Right atrium auricular region (tissue), 2 donors: Measurements from ENCODE around the gene RNF126. TPM values are rescaled to one million over a fixed set of nuclear protein-coding genes. Genes with fewer than 3 reads are reported as not detected.

Experiments used
- DNase-seq: peaks from one replicate; pipeline ENCODE4 v3.0.0-alpha.2; 2019; ENCODE audit warnings: low spot score
- H3K27ac ChIP-seq, 2 donors: fragments of 200-600 bp; sonication (generic); 1 replicate in 1 of 2; 2 replicates in 1 of 2; pipeline ENCODE4 v1.5.1; 2016 to 2019
- H3K27me3 ChIP-seq, 2 donors: fragments of 200-600 bp; sonication (generic); one replicate each; pipeline versions ENCODE4 v1.5.1 to v1.6.0; 2017 to 2019
- H3K36me3 ChIP-seq: fragments of 200-600 bp; sonication (generic); one replicate; pipeline ENCODE4 v1.5.1; 2016
- H3K4me1 ChIP-seq, 2 donors: fragments of 200-600 bp; sonication (generic); one replicate each; pipeline versions ENCODE4 v1.5.1 to v1.6.0; 2017 to 2019
- H3K4me3 ChIP-seq, 2 donors: fragments of 200-600 bp; sonication (generic); 1 replicate in 1 of 2; 2 replicates in 1 of 2; pipeline ENCODE4 v1.5.1; 2017 to 2019; ENCODE audit warnings: mild to moderate bottlenecking in 1 of 2, moderate library complexity in 1 of 2
- H3K9me3 ChIP-seq, 2 donors: fragments of 200-600 bp; sonication (generic); one replicate each; pipeline ENCODE4 v1.5.1; 2019
- total RNA-seq, 2 donors: library from RNA; depleted of rRNA; stranded (reverse); fragments of >200 nt; gene quantifications; one replicate each; pipeline ENCODE4 v1.1.0, GENCODE V29; 2016
- TF ChIP-seq, protein P1 (sequence below), 2 donors: fragments of 200-600 bp; sonication (generic); IDR thresholded peaks; one replicate each; pipeline ENCODE4 v1.5.1; 2019; ENCODE audit warnings: antibody characterized with exemption in 2 of 2

Gene RNF126
- total RNA-seq, 2 donors from 2014 or later = 53.3 to 68.5 TPM

GRCh38 chr19:695352-695949 is 32.4 kb upstream of the RNF126 start, which contains the start of gene PRSS57:
Gene PRSS57, minus strand, starts transcription at chr19:695452. Its CDS starts 22 bp downstream, at chr19:695430.
- Histone ChIP-seq H3K4me3 (no peak within 1 kb of the TSS), H3K4me1 (no peaks in the 10 kb centered on the region), H3K27ac (no peak within 1 kb of the TSS), H3K36me3 (no peaks in the 10 kb centered on the region), H3K27me3 (no peaks in the 10 kb centered on the region), H3K9me3 (no peaks in the 10 kb centered on the region)
- DNase-seq = no peak
- TF ChIP-seq, protein P1, sequence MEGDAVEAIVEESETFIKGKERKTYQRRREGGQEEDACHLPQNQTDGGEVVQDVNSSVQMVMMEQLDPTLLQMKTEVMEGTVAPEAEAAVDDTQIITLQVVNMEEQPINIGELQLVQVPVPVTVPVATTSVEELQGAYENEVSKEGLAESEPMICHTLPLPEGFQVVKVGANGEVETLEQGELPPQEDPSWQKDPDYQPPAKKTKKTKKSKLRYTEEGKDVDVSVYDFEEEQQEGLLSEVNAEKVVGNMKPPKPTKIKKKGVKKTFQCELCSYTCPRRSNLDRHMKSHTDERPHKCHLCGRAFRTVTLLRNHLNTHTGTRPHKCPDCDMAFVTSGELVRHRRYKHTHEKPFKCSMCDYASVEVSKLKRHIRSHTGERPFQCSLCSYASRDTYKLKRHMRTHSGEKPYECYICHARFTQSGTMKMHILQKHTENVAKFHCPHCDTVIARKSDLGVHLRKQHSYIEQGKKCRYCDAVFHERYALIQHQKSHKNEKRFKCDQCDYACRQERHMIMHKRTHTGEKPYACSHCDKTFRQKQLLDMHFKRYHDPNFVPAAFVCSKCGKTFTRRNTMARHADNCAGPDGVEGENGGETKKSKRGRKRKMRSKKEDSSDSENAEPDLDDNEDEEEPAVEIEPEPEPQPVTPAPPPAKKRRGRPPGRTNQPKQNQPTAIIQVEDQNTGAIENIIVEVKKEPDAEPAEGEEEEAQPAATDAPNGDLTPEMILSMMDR (IDR thresholded peaks at IDR 0.05) = no peak

DNA sequence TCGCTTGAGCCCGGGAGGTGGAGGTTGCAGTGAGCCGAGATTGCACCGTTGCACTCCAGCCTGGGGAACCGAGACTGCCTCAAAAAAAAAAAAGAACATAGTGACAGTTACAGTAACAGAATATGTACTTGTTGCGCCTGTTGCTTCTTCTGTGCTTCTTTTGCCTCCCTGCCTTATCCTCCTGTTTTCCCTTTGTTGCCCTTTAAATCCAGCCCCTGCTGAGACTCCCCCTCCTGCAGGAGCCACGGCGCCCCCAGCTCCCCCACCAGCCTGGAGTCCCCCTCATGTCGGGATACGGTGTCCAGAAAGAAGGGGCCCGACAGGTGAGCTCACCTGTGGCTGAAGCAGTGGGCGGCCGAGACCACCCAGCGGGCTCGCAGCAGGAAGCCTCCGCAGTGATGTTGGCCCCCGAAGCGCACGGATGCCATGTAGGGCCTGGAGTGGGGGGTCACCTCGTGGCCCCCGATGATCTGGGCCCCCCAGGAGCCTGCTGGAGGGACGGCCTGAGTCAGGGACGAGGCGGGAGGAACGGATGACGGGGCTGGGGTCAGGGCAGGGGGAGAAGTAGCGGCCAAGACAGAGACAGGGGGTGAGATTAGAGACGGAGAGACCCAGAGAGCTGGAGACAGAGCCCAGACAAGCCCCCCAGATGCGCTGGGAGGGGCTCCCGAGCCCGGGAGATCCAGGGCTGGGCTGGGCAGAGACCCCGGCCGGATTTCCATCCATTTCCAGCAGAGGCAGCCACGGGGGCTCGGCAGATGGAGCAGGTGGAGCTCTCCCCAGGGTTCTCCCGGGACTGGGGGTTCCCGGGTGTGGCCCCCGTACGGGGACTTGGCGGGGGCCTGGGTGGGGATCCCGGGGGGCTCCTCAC is 31.7 kb upstream of the RNF126 start:
- no peaks in the 10 kb centered on the region for H3K9me3 ChIP-seq
- TF ChIP-seq, protein P1 (IDR thresholded peaks at IDR 0.05) = no peak
- no peaks in the 10 kb centered on the region for H3K36me3 ChIP-seq
- H3K4me1 ChIP-seq = no peaks in the 10 kb centered on the region
- no peak overlapping the region for H3K27ac ChIP-seq
- H3K27me3 ChIP-seq = no peaks in the 10 kb centered on the region
- no peak overlapping the region for H3K4me3 ChIP-seq
- no peak for DNase-seq

GRCh38 chr19:690203-690602 is 27.2 kb upstream of the RNF126 start:
- no peak overlapping the region for H3K27ac ChIP-seq
- DNase-seq = no peak
- TF ChIP-seq, protein P1 (IDR thresholded peaks at IDR 0.05) = no peak

GRCh38 chr19:688992-689391 is 26.0 kb upstream of the RNF126 start:
- no peaks in the 10 kb centered on the region for H3K9me3 ChIP-seq
- H3K27ac ChIP-seq = no peak overlapping the region
- H3K4me3 ChIP-seq = no peak overlapping the region
- H3K36me3 ChIP-seq = no peaks in the 10 kb centered on the region
- no peak for DNase-seq
- no peaks in the 10 kb centered on the region for H3K27me3 ChIP-seq
- H3K4me1 ChIP-seq = no peaks in the 10 kb centered on the region
- TF ChIP-seq, protein P1 (IDR thresholded peaks at IDR 0.05) = no peak

More at GRCh38 chr19:690203-690602, 27.2 kb upstream of the RNF126 start:
- H3K27me3 ChIP-seq = no peaks in the 10 kb centered on the region
- no peaks in the 10 kb centered on the region for H3K4me1 ChIP-seq
- no peaks in the 10 kb centered on the region for H3K9me3 ChIP-seq
- H3K4me3 ChIP-seq = no peak overlapping the region
- H3K36me3 ChIP-seq = no peaks in the 10 kb centered on the region

DNA sequence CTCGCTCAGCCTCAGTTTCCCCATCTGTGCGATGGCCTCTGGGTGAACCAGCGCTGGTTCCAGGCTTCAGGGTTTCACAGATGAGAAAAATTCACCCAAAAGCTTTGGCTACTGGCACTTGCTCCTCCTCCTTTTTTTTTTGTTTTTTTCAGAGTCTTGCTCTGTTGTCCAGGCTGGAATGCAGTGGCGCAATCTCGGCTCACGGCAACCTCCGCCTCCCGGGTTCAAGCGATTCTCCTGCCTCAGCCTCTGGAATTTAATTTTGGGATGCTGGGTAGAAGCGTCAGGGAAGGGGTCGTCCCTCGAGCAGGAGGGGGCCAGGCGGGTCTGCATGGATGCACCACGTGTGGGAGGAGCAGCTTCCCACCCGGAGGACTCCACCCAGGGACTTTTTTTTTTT is 25.2 kb upstream of the RNF126 start:
- H3K4me1 ChIP-seq = no peaks in the 10 kb centered on the region
- no peaks in the 10 kb centered on the region for H3K36me3 ChIP-seq
- no peak for DNase-seq
- TF ChIP-seq, protein P1 (IDR thresholded peaks at IDR 0.05) = no peak
- H3K27ac ChIP-seq = no peak overlapping the region
- no peak overlapping the region for H3K4me3 ChIP-seq
- no peaks in the 10 kb centered on the region for H3K27me3 ChIP-seq
- H3K9me3 ChIP-seq = no peaks in the 10 kb centered on the region
